Non-pigmented ciliary epithelial cell (primary cell): Measurements from ENCODE around the gene GFRA1.
A peak's percentile ranks its signal among the peaks of the same experiment; 100 is the strongest.

Experiments used
- DNase-seq: peaks from one replicate; pipeline ENCODE4 v3.0.0-alpha.2; 2010; ENCODE audit warnings: low read depth

The GFRA1 gene

DNA sequence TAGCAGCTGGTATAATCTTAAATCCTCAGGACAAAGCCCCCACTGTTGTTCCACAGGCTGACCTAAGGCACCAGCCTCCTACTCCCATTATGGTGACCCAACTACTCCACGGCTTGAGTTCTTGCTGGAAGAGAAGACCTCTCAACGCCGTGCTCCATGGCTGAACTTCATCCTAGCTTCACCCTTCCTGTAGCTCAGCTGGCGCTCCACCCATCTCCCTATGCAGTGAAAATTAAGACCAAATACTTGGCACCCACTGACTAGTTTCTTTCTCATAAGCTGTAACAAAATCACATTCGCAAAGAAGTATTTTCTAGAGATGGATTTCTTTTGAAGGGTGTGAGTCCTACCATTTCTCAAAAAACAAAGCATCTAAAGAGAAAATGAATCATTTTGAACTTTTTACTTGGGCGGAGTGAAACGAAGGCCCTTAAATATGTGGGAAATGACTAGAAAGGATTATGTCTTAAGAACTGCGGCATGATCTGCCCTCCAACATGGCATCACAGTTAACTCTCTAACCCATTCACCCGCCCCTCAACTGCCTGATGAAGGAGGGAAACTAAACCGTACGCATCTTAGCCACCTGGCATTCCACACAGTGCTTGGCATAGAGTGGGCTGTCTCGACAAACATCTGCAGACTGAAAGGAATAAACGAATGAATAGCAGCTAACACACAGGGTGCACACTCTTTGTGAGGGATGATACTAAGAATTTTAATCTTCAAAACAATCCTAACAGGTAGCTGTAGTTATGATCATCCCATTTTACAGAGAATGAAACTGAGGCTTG is 32.7 kb downstream of the GFRA1 start:
- DNase-seq: no peak

DNA sequence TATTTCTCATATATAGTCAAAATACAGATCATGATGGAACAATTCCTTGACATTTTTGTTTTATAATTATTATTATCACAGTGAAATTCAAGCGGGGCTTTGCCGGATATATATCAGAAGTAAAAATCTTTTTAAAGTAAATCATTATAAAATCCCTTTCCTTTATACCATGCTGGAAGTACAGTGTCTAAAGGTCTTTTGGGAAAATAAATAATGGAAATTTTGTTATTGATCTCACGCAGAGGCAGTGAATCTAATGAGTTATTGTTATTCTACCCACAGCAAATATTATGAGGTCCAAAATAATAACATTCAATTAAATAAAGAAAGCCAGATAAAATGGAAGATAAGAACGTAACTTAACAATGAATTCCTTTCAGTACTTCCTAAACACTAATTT is 33.8 kb downstream of the GFRA1 start:
- DNase-seq: no peak

DNA sequence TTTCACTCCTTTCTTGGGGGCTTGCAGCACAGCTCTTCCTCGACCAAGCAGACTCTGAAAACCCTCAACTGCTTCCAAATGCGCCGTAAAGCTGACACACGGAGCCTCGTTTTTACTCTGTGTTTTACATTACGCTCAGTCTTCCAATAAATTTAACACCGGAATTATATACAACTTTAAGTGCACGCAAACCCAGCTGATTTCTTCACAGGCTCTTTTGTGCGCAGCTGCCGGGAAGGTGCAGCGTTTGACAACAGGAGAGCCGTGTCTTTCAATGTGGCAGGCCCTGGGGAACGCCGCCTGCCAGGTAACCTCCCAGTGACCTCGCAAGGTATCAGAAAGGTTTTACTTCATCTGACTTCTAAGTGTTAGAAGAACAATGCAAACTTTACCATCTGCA is 35.0 kb downstream of the GFRA1 start:
- no peak for DNase-seq

DNA sequence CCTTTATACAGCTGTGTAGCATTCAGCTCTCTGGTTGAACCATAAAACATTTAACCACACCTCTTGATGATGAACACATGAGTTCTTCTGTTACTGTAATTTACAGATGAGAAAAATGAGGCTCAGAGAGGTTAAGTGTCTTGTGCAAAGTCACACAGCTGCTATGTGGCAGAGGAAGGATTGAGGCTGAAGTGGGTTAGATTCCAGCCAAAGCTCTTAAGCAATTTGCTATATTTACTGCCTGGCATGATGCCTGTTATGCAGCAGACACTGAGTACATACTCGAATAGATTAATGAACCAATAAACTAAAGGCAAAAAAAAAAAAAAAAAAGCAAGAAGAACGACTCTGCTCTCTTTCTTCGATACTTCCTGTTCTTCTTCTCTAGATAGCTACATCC is 35.7 kb downstream of the GFRA1 start:
- DNase-seq: no peak

DNA sequence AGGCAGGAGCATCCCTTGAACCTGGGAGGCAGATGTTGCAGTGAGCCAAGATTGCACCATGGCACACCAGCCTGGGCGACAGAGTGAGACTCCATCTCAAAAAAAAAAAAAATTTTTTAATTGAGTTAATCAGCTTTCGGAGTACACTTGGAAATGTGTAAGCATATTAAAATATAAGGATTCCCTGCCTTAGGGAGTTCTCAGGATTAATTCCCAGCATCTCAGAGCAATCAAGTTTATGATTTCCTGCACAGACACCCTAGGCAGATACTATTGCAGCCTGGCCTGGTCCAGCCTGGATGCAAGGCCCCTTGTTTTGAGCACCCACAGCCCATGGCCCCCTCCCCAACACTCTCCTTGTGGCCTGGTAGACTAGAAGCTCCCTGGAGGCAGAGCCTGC is 39.8 kb downstream of the GFRA1 start:
- DNase-seq: no peak

DNA sequence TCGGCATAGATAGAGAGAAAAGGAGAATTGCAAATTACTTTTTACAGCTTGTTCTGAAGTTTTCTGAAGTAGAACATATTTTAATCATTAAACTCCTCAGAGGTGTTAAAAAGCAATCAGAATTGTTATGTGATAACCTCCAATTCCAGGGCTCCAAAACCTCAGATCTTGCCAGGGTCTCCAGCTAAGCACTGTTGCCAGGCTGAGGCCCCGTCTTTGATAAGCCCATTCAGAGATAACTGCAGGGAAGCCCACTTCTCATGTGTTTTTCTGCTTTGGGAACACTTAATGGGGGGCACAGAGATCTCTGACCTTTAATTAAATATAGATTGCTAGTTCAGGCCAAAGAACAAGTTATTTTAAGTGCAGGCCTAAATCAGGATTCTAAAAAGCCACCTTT is 40.4 kb downstream of the GFRA1 start:
- DNase-seq: no peak

DNA sequence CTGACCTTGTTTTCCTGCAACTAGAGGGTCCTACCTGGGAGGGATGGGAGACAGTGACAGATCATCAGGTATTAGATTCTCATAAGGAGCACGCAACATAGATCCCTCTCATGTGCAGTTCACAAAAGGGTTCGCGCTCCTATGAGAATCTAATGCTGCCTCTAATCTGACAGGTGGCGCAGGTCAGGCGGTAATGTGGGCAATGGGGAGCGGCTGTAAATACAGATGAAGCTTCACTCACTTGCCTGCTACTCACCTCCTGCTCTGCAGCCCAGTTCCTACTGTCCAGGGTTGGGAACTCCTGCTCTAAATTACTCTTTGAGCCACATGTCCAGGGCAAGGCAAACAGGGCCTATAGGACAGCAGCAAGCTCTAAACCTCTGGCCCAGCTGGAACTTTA is 46.2 kb downstream of the GFRA1 start:
- no peak for DNase-seq

DNA sequence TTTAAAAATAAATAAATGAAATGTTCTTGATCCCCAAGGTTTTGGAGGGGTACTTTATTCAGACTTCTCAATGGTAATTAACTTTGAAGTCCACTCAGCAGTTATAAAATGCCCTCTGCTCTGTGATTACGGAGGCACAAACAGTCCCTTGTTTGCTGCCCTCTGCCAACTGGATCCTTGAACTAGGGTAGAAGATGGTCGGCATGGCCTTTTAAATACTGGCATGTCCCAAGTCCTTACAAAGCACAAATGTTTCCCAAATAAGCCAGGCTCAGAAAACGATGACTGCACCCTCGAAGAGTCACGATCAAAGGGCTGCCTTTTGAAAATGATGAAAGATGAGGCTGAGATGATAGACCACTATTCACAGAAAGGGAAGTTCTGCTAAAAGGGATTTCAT is 47.0 kb downstream of the GFRA1 start:
- no peak for DNase-seq

DNA sequence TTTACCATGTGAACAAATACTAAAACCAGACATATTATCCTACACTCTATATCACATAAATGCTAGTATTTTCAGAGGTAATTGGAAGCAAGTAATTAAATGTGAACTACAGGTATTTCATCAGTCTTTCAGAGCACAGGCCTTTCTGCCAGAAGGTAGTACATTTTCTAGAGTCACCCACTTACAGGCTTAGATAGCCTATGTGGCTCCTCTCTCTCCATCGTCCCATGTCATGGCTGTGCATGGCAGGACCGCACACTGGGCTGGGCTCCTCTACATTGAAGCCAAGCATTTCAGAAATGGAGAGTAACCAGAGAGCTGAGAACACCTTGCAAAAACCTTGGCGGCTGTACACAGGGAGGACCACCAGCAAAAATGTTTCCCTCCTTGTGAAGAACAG is 49.7 kb downstream of the GFRA1 start:
- DNase-seq: no peak

DNA sequence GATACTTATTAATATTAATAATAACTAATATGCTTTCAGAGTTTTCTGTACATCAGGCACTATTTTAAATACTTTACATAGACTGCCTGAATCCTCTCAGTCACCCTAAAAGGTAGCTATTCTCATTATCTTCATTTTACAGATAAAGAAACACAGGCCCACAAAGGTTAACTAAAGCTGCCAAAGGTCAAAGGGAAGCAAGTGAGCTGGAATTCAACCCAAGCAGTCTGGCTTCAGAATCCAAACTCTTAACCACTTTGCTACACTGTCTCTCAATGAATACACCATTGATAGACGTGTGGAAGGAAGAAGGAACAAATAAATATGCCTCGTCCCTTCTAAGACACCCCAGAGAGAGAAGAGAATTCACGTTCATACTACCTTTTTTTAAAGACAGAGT is 52.0 kb downstream of the GFRA1 start:
- DNase-seq: no peak

DNA sequence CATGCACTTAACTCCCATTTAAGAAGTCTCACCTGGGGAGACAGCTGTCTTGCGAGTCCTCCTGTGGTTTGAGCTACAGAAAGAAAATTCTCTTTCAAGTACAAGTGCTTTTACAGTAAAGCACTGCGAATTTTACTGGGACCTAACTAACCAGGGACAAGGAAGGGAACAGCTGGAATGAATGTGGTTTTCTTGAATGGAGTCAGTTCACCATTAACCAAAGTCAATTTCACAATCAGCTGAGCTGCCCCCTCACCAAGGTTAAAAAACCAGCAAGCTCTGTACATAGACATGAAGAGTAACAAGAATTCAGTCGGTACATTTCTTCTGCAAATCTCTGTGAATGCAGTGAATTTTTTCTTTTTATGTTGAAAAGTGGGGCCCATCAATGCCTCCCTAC is 56.3 kb downstream of the GFRA1 start:
- DNase-seq: no peak

DNA sequence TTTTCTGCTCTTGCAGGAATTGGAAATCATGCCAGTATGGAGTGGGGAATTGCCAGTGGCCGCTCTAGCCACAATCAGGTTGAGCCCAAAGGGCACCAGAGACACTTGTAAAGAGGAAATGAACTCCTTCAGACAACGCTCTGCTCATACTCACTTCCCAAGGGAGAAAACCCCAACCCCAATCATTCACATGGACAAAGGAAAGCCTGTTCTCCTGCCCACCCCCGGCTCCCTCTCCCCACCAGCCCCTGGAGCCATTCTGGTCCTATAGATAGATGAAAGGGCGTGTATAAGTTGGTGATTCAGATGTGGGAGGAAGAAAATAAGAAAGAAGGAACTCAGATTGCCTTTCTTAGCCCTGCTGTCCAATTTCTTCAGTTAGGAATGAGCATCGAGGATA is 57.4 kb downstream of the GFRA1 start:
- DNase-seq: no peak

DNA sequence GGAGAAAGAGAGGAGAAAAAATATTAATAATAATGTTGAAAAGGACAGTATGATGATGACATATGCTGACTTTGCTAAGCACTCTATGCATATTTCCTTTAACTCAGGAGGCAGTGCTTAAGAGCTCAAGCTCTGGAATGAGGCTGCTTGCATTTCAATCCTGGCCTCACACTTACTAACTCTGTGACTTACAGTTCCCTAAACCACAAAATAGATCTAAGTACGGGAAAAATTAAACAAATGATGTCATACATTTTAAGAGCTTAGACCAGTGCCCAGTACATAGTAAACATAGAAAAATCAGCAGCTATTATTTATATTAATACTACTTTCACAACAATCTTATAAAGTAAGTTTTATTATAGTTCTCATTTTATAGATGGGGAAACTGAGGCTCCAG is 61.3 kb downstream of the GFRA1 start:
- DNase-seq: peak; percentile 76

DNA sequence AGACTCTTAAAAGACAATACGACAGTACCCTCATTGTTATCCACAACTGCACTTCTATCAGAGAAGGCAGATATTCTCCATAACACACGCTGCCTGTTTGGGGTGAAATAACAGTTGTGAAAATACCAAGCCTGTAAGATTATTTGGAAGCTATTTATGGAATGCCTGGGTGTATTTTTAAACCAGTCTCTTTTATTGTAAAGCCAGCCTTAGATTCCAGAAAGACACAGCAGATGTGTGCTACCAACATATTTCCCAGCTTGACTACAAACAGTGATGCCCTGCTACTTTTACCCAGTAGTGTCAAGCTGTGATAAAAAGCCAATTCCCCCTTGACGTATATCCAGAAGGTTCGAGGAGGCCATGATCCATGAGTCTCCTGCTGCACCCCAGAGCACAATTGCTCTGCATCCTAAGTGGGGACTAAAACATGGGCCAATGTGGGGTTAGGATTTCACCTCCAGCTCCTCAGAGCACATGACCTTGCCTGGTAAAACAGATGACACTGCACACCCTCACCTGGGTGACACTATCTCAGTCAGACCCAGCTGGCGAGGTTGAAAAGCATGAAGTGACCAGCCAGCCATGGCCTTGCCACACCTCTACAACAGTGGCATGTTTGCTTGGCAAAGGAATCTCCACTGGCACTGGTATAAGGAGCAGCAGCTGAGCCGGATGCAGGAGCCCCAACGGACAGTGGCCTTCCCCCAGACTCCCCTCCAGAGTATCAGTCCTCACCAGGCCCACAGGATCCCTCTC is 62.2 kb downstream of the GFRA1 start:
- DNase-seq: no peak

DNA sequence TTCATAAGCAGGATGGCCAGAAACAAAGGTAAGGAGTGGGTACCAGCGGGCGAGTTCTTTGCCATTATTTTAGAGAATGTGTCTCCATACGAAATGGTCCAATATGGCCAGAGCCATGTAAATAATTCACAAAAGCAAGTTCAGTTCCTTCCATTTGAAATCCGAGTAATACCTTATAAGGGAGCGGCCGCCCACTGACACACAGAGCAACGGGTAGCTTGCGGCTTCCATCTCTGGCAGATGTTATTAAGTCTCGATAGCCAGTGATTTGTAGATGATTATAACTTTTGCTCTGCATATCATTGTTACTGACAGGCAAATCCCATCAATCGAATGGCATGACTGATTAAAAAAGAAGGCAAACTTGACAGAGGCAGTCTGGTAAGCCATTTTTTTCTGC is 63.2 kb downstream of the GFRA1 start:
- no peak for DNase-seq

DNA sequence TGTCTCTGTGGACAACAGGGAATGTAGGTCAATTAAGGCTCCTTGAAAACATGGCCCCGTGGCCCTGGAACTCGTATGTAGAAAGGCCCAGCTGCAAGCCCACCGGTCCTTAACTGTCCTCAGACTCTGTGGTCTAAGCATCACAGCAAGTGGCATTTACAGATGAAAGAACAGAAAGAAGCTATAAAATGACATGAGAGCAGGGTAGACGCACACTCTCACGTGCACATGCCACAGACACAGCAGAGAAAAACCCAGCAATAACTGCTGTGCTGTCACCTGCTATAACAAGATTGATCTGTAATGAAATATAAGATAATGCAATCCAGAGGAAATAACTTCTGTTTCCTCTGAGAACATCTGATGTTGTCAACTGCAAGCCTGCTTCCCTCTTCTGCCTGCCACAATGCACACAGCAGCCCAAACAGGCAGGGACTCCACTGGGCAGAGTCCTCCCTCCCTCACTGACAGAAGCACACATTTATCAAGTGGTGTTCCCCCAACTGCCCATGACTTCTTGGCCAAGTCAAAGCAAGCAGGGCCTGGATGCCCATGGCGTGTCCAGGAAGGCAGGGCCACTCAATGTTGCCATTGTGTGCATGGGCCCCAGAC is 63.9 kb downstream of the GFRA1 start:
- DNase-seq: no peak

DNA sequence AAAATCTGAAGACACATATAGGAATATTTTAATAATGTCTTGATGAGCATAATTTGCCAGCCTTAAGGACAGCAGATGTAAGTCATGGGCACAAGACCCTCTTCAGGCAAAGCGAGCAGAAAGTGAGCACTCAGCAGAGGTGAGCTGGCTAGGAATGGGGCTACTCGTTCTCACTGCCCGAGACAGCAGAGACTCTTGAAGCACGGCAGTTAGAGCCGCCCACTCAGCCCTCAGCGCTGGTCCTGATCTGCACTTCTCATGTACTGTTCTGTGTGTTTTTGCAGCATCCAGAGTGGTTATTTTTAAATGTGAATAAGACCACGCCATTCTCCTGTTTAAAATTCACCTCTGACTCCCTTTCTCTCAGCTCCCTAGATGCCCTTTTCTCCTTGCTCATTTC is 65.3 kb downstream of the GFRA1 start:
- DNase-seq: no peak

DNA sequence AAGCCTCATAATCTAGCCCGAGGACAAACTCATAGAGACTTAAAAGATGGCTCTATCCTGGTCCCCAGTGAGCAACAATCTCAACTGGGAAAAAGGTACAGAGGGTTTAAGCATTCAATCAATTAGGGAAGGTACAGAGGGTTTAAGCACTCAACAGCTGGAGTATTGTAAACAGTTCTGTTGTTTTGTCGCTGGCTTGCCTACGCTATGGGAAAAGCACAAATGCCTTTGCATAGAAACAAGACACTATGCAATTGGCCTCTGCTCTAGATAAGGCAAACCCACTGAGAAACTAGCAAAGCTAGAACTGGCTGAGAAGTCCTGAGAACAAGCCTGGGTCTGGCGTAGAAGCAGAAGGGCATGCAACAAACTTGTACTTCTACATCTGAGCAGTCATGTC is 69.3 kb downstream of the GFRA1 start:
- DNase-seq: no peak

DNA sequence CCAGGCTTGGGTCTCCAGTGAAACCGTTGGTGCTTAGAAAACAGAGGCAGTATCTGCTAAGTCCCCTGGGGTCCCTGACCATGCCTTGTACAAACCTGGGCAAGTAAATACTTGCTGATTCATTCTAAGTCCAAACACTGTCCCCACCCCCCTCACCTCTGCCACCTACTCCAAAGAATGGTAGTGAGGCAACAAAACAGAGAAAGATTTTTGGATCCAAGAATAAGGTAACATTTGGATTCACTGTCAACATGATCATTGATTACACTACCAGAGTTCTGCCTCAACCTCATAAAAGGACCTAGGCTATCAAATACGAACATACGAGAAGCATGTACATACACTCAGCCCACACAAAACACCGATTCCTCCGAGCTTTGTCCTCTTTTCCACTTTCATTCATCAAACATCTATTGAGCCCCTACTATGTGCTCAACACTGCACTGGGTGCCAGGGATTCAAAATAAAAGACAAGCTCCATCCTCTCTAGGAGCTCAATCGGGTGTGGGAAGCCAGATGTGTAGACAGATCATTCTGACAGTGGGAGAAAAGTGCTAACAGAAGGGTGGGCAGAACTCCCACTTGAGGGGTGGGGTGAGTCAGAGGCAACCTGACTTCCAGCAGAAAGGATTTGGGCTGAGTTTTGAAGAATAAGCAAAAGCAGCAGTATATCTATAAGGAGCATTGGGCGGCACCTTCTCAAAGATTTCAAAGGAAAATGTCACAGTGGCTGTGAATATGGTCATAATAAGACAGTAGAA is 71.2 kb downstream of the GFRA1 start:
- no peak for DNase-seq

DNA sequence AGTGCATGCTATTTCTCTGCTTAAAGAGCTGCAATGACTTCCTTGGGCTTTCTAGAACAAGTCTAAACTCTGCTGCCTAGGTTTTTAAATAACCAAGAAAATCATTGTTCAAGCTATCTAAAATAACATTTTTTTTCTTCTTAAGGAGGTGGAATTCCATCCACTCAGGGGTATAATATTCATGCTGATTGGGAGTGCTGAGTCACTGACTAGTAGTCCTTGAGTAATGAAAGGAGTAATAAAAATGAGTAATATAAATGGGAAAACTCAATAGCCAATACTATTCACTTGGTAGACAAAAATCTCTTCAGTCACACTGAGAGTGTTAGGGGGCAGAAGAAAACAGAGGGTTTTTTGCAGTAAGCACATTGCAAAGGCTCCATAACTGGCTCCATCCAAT is 72.0 kb downstream of the GFRA1 start:
- peak; percentile 26 for DNase-seq

DNA sequence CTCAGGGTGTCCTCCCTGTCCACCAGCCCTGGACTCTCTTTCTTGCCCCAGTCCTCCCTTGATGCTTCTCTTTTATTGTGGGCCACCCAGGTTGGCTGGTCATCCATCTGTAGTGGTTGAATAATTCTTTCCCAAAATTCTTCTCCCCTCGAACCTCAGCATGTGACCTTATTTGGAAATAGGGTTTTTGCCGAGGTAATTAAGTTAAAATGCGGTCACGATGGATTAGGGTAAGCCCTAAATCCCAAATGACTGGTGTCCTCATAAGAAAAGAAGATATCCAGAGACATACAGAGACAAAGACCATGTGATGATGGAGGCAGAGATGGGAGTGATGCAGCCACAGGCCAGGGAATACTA is 74.3 kb downstream of the GFRA1 start:
- no peak for DNase-seq

DNA sequence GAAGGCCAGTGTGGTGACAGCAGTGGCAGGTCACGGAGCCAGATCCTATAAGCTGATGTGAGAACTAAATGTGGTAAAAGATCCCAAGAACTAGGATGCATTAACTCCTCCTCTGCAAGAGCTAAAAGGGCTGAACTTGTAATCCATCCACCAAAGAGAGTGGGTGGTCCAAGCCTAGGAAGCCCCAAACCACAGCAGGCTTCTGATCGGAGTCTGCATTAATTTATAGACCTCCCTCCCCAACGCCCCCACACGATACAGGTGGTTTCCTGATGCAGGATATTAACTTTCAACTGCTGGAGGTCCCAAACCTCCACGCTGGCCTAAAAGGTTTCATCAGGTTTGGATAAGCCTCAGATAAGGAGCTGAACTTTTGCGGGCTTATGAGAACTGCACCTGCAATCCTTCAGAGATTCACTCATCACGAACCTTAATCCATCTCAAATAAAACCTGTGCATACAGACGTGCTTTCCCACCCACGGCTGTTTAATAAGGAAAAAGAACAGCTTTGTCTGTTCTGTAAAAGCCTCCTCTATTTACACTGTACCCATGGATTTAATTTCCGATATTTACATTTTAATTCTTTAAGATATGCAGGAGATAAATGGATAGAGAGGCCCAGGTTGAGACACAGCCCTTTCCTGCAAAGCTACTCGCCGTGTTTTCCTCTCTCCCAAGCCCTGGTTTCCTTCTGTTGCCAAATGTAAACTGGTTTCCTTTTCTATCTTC is 74.9 kb downstream of the GFRA1 start:
- DNase-seq: no peak
